DOHH2 (cell line): ENCODE results near the gene PIM3.

Source experiments
- H3F3A ChIP-seq: fragments of 200-600 bp; sonication (generic), shearing (Covaris generic); 2 replicates; pipeline ENCODE4 v1.6.0; 2016; ENCODE audit warnings: antibody characterized with exemption, mild to moderate bottlenecking; ENCODE audit not compliant: control insufficient read depth, insufficient read depth
- H3K27ac ChIP-seq: fragments of 200-600 bp; sonication (generic); 2 replicates; pipeline ENCODE4 v1.5.1; 2014; ENCODE audit warnings: low read depth, mild to moderate bottlenecking, low read length, moderate library complexity
- H3K27me3 ChIP-seq: fragments of 200-600 bp; sonication (generic); 2 replicates; pipeline ENCODE4 v1.6.1; 2014; ENCODE audit warnings: mild to moderate bottlenecking, low read length, mixed read lengths; ENCODE audit not compliant: control insufficient read depth
- H3K36me3 ChIP-seq: fragments of 200-600 bp; sonication (generic); 2 replicates; pipeline ENCODE4 v1.6.1; 2014; ENCODE audit warnings: mild to moderate bottlenecking, low read length, moderate library complexity, mixed read lengths; ENCODE audit not compliant: control insufficient read depth
- H3K4me1 ChIP-seq: fragments of 200-600 bp; sonication (generic); 2 replicates; pipeline ENCODE4 v1.6.1; 2014; ENCODE audit warnings: mild to moderate bottlenecking, low read length, mixed read lengths; ENCODE audit not compliant: control insufficient read depth
- H3K4me2 ChIP-seq: fragments of 200-600 bp; sonication (generic); 2 replicates; pipeline ENCODE4 v1.6.0; 2014; ENCODE audit warnings: mild to moderate bottlenecking, low read length, moderate library complexity
- H3K4me3 ChIP-seq: fragments of 200-600 bp; sonication (generic); 2 replicates; pipeline ENCODE4 v1.5.1; 2014; ENCODE audit warnings: mild to moderate bottlenecking, low read length, mixed read lengths
- H3K79me2 ChIP-seq: fragments of 200-600 bp; sonication (generic); 2 replicates; pipeline ENCODE4 v1.6.1; 2014; ENCODE audit warnings: mild to moderate bottlenecking, low read length, mixed read lengths; ENCODE audit not compliant: control insufficient read depth
- H3K9me2 ChIP-seq: fragments of 200-600 bp; sonication (generic); replicated peaks from 2 replicates; pipeline ENCODE4 v1.6.1; 2014; ENCODE audit warnings: mild to moderate bottlenecking, low read length, mixed read lengths; ENCODE audit not compliant: control insufficient read depth
- H3K9me3 ChIP-seq: fragments of 200-600 bp; sonication (generic); 2 replicates; pipeline ENCODE4 v1.6.1; 2014; ENCODE audit warnings: antibody characterized with exemption, low read length, mixed read lengths; ENCODE audit not compliant: control insufficient read depth, insufficient read depth
- H4K20me1 ChIP-seq: fragments of 200-600 bp; sonication (generic); 2 replicates; pipeline ENCODE4 v1.6.0; 2014; ENCODE audit warnings: low read depth, mild to moderate bottlenecking, antibody characterized with exemption, low read length, moderate library complexity; ENCODE audit not compliant: control insufficient read depth, insufficient read depth
- CTCF ChIP-seq: fragments of 200-600 bp; sonication (generic); IDR thresholded peaks from one replicate; pipeline ENCODE4 v1.5.1; 2014; ENCODE audit warnings: antibody characterized with exemption, mild to moderate bottlenecking, low read depth, low read length; ENCODE audit not compliant: poor library complexity, severe bottlenecking
- EZH2phosphoT487 ChIP-seq: fragments of 200-600 bp; sonication (generic); IDR thresholded peaks from 2 replicates; pipeline ENCODE4 v1.6.1; 2017; ENCODE audit warnings: borderline replicate concordance, mild to moderate bottlenecking, antibody characterized with exemption, low read length, moderate library complexity, mixed read lengths

The PIM3 gene

GRCh38 chr22:49959782-49960158, 802 bp upstream of the PIM3 start:
- H3K4me1 ChIP-seq, result peaks cover 33% of the 10 kb centered on the region
- H3F3A ChIP-seq, result peaks cover 12% of the 10 kb centered on the region
- H3K27me3 ChIP-seq, result no peaks in the 10 kb centered on the region
- peak overlapping the region; percentile 84 for H3K4me3 ChIP-seq
- no peaks in the 10 kb centered on the region for H3K9me2 ChIP-seq
- H4K20me1 ChIP-seq, result peaks cover 21% of the 10 kb centered on the region
- peaks cover 39% of the 10 kb centered on the region for H3K36me3 ChIP-seq
- H3K9me3 ChIP-seq, result no peaks in the 10 kb centered on the region
- TF ChIP-seq CTCF (peak; percentile 33), EZH2phosphoT487 (no peak)
- peak overlapping the region; percentile 67 for H3K27ac ChIP-seq
- H3K4me2 ChIP-seq, result peak overlapping the region; percentile 100
- peaks cover 46% of the 10 kb centered on the region for H3K79me2 ChIP-seq

- TF ChIP-seq CTCF (peak; percentile 15), EZH2phosphoT487 (no peak)
- no peaks in the 10 kb centered on the region for H3K27me3 ChIP-seq
- H3K79me2 ChIP-seq, result peaks cover 46% of the 10 kb centered on the region
- no peaks in the 10 kb centered on the region for H3K9me2 ChIP-seq
- H3K4me1 ChIP-seq, result peaks cover 43% of the 10 kb centered on the region
- H3K4me2 ChIP-seq, result peak overlapping the region; percentile 94
- H3K9me3 ChIP-seq, result no peaks in the 10 kb centered on the region
- H3F3A ChIP-seq, result peaks cover 18% of the 10 kb centered on the region
- peaks cover 40% of the 10 kb centered on the region for H3K36me3 ChIP-seq
- peaks cover 21% of the 10 kb centered on the region for H4K20me1 ChIP-seq
- H3K27ac ChIP-seq, result peak overlapping the region; percentile 67
- peak overlapping the region; percentile 98 for H3K4me3 ChIP-seq
These were observed 531 bp downstream of the PIM3 start for GRCh38 chr22:49961005-49961600.

GRCh38 chr22:49961601-49962011, 1.0 kb downstream of the PIM3 start:
- peaks cover 40% of the 10 kb centered on the region for H3K36me3 ChIP-seq
- H3K4me2 ChIP-seq, result peak overlapping the region; percentile 94
- peaks cover 48% of the 10 kb centered on the region for H3K4me1 ChIP-seq
- no peaks in the 10 kb centered on the region for H3K9me2 ChIP-seq
- TF ChIP-seq EZH2phosphoT487 (no peak), CTCF (no peak)
- H3K4me3 ChIP-seq, result peak overlapping the region; percentile 98
- H3F3A ChIP-seq, result peaks cover 18% of the 10 kb centered on the region
- H3K27me3 ChIP-seq, result no peaks in the 10 kb centered on the region
- peaks cover 21% of the 10 kb centered on the region for H4K20me1 ChIP-seq
- peaks cover 46% of the 10 kb centered on the region for H3K79me2 ChIP-seq
- H3K9me3 ChIP-seq, result no peaks in the 10 kb centered on the region
- H3K27ac ChIP-seq, result peak overlapping the region; percentile 67
